HG03460 (cell line): Measurements from ENCODE around the gene KATNAL1.

Experiments
- ATAC-seq: cut with Tn5 transposase; IDR thresholded peaks from one replicate; pipeline ENCODE4 v1.9.1; 2021; ENCODE audit not compliant: unreplicated experiment

Gene KATNAL1

GRCh38 chr13:30333616-30334015 lies 26.3 kb upstream of the KATNAL1 start:
- ATAC-seq: no peak

- peak; percentile 58 for ATAC-seq
These were observed 25.2 kb upstream of the KATNAL1 start for GRCh38 chr13:30332456-30333143.

GRCh38 chr13:30331331-30331771 lies 24.0 kb upstream of the KATNAL1 start:
- no peak for ATAC-seq

- no peak for ATAC-seq
These were observed 21.7 kb upstream of the KATNAL1 start for GRCh38 chr13:30329009-30329585.

GRCh38 chr13:30325668-30326067 lies 18.3 kb upstream of the KATNAL1 start:
- ATAC-seq: no peak

GRCh38 chr13:30323524-30323923 lies 16.2 kb upstream of the KATNAL1 start:
- ATAC-seq: no peak

GRCh38 chr13:30322428-30322827 lies 15.1 kb upstream of the KATNAL1 start:
- no peak for ATAC-seq

GRCh38 chr13:30321256-30321655 lies 13.9 kb upstream of the KATNAL1 start:
- ATAC-seq: no peak

GRCh38 chr13:30319655-30320054 lies 12.3 kb upstream of the KATNAL1 start:
- no peak for ATAC-seq

GRCh38 chr13:30319130-30319529 lies 11.8 kb upstream of the KATNAL1 start:
- no peak for ATAC-seq

GRCh38 chr13:30318026-30318425 lies 10.7 kb upstream of the KATNAL1 start:
- ATAC-seq: no peak

- ATAC-seq: no peak
These were observed 7.2 kb upstream of the KATNAL1 start for GRCh38 chr13:30314562-30314961.

- no peak for ATAC-seq
These were observed 6.7 kb upstream of the KATNAL1 start for GRCh38 chr13:30314069-30314468.

GRCh38 chr13:30313311-30313710 lies 6.0 kb upstream of the KATNAL1 start:
- no peak for ATAC-seq

GRCh38 chr13:30312904-30313303 lies 5.6 kb upstream of the KATNAL1 start:
- ATAC-seq: no peak

GRCh38 chr13:30308548-30308947 lies 1.2 kb upstream of the KATNAL1 start:
- no peak for ATAC-seq

- no peak for ATAC-seq
These were observed 580 bp upstream of the KATNAL1 start for GRCh38 chr13:30307971-30308290.

- peak; percentile 80 for ATAC-seq
These were observed 573 bp downstream of the KATNAL1 start for GRCh38 chr13:30306762-30307193.

- no peak for ATAC-seq
These were observed 1.8 kb downstream of the KATNAL1 start for GRCh38 chr13:30305456-30305970.

GRCh38 chr13:30303269-30303668 lies 4.1 kb downstream of the KATNAL1 start:
- no peak for ATAC-seq

GRCh38 chr13:30301827-30302226 lies 5.5 kb downstream of the KATNAL1 start:
- ATAC-seq: no peak

GRCh38 chr13:30300596-30300995 lies 6.8 kb downstream of the KATNAL1 start:
- no peak for ATAC-seq

GRCh38 chr13:30299786-30300185 lies 7.6 kb downstream of the KATNAL1 start:
- ATAC-seq: no peak
